HepG2 (cell line): Measurements from ENCODE around the gene PNPLA2. TPM values are rescaled to one million over a fixed set of nuclear protein-coding genes. Genes with fewer than 3 reads are reported as not detected.

Source experiments
- CAMTA2 ChIP-seq: sonication (generic); formaldehyde crosslinking; IDR thresholded peaks from 2 replicates; pipeline ENCODE4 v1.4.0; 2020; ENCODE audit warnings: mild to moderate bottlenecking, missing genetic modification reagents, borderline replicate concordance
- CTCF ChIP-seq: sonication (generic); formaldehyde crosslinking; IDR thresholded peaks from 2 replicates; pipeline ENCODE4 v1.5.0; 2020; ENCODE audit warnings: mild to moderate bottlenecking, missing genetic modification reagents, moderate library complexity
- E2F2 ChIP-seq: sonication (generic); formaldehyde crosslinking; IDR thresholded peaks from 2 replicates; pipeline ENCODE4 v1.4.0; 2020; ENCODE audit warnings: missing genetic modification reagents, borderline replicate concordance
- JUND ChIP-seq: sonication (generic); formaldehyde crosslinking; IDR thresholded peaks from 2 replicates; pipeline ENCODE4 v1.8.0; 2022; ENCODE audit warnings: mild to moderate bottlenecking, missing genetic modification reagents
- MAFF ChIP-seq: IDR thresholded peaks from 2 replicates; pipeline ENCODE4 v1.6.1; 2011; ENCODE audit warnings: low read depth, low read length, improper control_type of control experiment
- MAZ ChIP-seq, 2 experiments: sonication (generic) in 1 of 2; formaldehyde crosslinking in 1 of 2; IDR thresholded peaks; 2 replicates each; pipeline versions ENCODE4 v1.5.0 to v1.6.1; 2012 to 2020; ENCODE audit warnings: low read depth in 2 of 2, mild to moderate bottlenecking in 2 of 2, borderline replicate concordance in 1 of 2, improper control_type of control experiment in 1 of 2, low read length in 1 of 2, missing genetic modification reagents in 1 of 2, moderate library complexity in 1 of 2
- MED13 ChIP-seq: sonication (generic); formaldehyde crosslinking; IDR thresholded peaks from 2 replicates; pipeline ENCODE4 v1.5.0; 2020; ENCODE audit warnings: missing genetic modification reagents
- MEIS2 ChIP-seq: sonication (generic); formaldehyde crosslinking; IDR thresholded peaks from 2 replicates; pipeline ENCODE4 v1.9.0; 2021; ENCODE audit warnings: mild to moderate bottlenecking, missing genetic modification reagents
- PAXIP1 ChIP-seq: sonication (generic); formaldehyde crosslinking; conservative IDR thresholded peaks from 2 replicates; pipeline ENCODE4 v1.4.0; 2020; ENCODE audit warnings: mild to moderate bottlenecking, missing genetic modification reagents, moderate library complexity
- PCBP1 ChIP-seq: fragments of 200-400 bp; formaldehyde crosslinking; IDR thresholded peaks from 2 replicates; pipeline ENCODE4 v1.6.1; 2017; ENCODE audit warnings: mild to moderate bottlenecking, low read depth, low read length, borderline replicate concordance
- PRMT3 ChIP-seq: sonication (generic); formaldehyde crosslinking; IDR thresholded peaks from 2 replicates; pipeline ENCODE4 v1.8.1; 2022; ENCODE audit warnings: low read depth, mild to moderate bottlenecking, moderate library complexity, missing genetic modification reagents, borderline replicate concordance
- ZBTB34 ChIP-seq: sonication (generic); formaldehyde crosslinking; IDR thresholded peaks from 2 replicates; pipeline ENCODE4 v1.8.0; 2022; ENCODE audit warnings: mild to moderate bottlenecking, missing genetic modification reagents
- ZFX ChIP-seq: sonication (generic); formaldehyde crosslinking; IDR thresholded peaks from 2 replicates; pipeline ENCODE4 v1.4.0; 2020; ENCODE audit warnings: mild to moderate bottlenecking, low read depth, missing genetic modification reagents, moderate library complexity
- ZNF30 ChIP-seq: sonication (generic); formaldehyde crosslinking; IDR thresholded peaks from 2 replicates; pipeline ENCODE4 v1.5.0; 2020; ENCODE audit warnings: mild to moderate bottlenecking, missing genetic modification reagents
- ZNF558 ChIP-seq: sonication (generic); formaldehyde crosslinking; IDR thresholded peaks from 2 replicates; pipeline ENCODE4 v1.9.0; 2022; ENCODE audit warnings: mild to moderate bottlenecking, missing genetic modification reagents, borderline replicate concordance
- ZNF589 ChIP-seq: sonication (generic); formaldehyde crosslinking; conservative IDR thresholded peaks from 2 replicates; pipeline ENCODE4 v1.8.0; 2022; ENCODE audit warnings: mild to moderate bottlenecking, moderate library complexity, missing genetic modification reagents
- ZNF615 ChIP-seq: sonication (generic); formaldehyde crosslinking; IDR thresholded peaks from 2 replicates; pipeline ENCODE4 v1.5.0; 2020; ENCODE audit warnings: mild to moderate bottlenecking, missing genetic modification reagents, borderline replicate concordance
- ZNF713 ChIP-seq: sonication (generic); formaldehyde crosslinking; IDR thresholded peaks from 2 replicates; pipeline ENCODE4 v1.4.0; 2020; ENCODE audit warnings: mild to moderate bottlenecking, missing genetic modification reagents
- polyA plus RNA-seq, 8 experiments: library from polyadenylated mRNA; depleted of rRNA in 3 of 8; stranded (reverse) in 7 of 8; unstranded in 1 of 8; fragments of >200 nt; fragmentation: Illumina TruSeq in 4 of 8; extraction: Trizol in 4 of 8; gene quantifications; 2 replicates each; pipeline versions ENCODE4 v1.2.1 to v1.2.3, GENCODE V29; 2011 to 2016; ENCODE audit warnings: low read depth in 4 of 8, missing spikeins in 1 of 8, mixed read lengths in 1 of 8; ENCODE audit not compliant: insufficient read depth in 1 of 8
- total RNA-seq, 5 experiments: library from RNA; depleted of rRNA; stranded (reverse); fragments of >200 nt; fragmentation: Illumina TruSeq; extraction: Trizol; gene quantifications; 2 replicates each; pipeline ENCODE4 v1.2.3, GENCODE V29; 2016; ENCODE audit warnings: low read depth in 1 of 5
- TF ChIP-seq, protein P1 (sequence below): sonication (generic); formaldehyde crosslinking; IDR thresholded peaks from 2 replicates; pipeline ENCODE4 v1.8.0; 2022; ENCODE audit warnings: mild to moderate bottlenecking, missing genetic modification reagents, moderate library complexity

The PNPLA2 gene
- total and polyA plus RNA-seq, 2 of the 13 experiments (the other 11 are each of a cell fraction or from before 2014, with no cell fraction given), result 10.5 to 43.2 TPM

- TF ChIP-seq MAZ (IDR thresholded peaks at IDR 0.05; ENCODE audit: borderline replicate concordance, low read depth, low read length) (0 out of 2 replicates have a peak, but pooled peaks have one; percentile 26), MAZ (CRISPR knock-in tag; IDR thresholded peaks at IDR 0.05; ENCODE audit: low read depth) (peak; percentile 59), CAMTA2 (CRISPR knock-in tag) (no peak), CTCF (CRISPR knock-in tag) (no peak), PCBP1 (no peak), JUND (CRISPR knock-in tag) (no peak), MED13 (CRISPR knock-in tag) (no peak), ZNF30 (CRISPR knock-in tag) (no peak), ZFX (CRISPR knock-in tag) (peak; percentile 77), ZNF558 (CRISPR knock-in tag) (peak; percentile 28; the same call in 1 of the 2 replicates), MEIS2 (CRISPR knock-in tag) (no peak), ZNF713 (CRISPR knock-in tag) (0 out of 2 replicates have a peak, but pooled peaks have one; percentile 59), PRMT3 (no peak), ZNF589 (CRISPR knock-in tag) (no peak), ZNF615 (CRISPR knock-in tag) (no peak), ZBTB34 (CRISPR knock-in tag) (no peak), MAFF (no peak), PAXIP1 (CRISPR knock-in tag) (no peak), E2F2 (no peak)
- TF ChIP-seq, protein P1, sequence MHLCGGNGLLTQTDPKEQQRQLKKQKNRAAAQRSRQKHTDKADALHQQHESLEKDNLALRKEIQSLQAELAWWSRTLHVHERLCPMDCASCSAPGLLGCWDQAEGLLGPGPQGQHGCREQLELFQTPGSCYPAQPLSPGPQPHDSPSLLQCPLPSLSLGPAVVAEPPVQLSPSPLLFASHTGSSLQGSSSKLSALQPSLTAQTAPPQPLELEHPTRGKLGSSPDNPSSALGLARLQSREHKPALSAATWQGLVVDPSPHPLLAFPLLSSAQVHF, result peak; percentile 69; the same call in 1 of the 2 replicates
Observed at GRCh38 chr11:830295-831117, 11.8 kb downstream of the PNPLA2 start (continued).
